ENCODE data around the gene PBX4. TPM values are rescaled to one million over a fixed set of nuclear protein-coding genes. Genes with fewer than 3 reads are reported as not detected.

The PBX4 gene
- total and polyA plus RNA-seq, 2 donors (not counting 3 experiments of a cell fraction or from before 2014, with no cell fraction given) = not detected

DNA sequence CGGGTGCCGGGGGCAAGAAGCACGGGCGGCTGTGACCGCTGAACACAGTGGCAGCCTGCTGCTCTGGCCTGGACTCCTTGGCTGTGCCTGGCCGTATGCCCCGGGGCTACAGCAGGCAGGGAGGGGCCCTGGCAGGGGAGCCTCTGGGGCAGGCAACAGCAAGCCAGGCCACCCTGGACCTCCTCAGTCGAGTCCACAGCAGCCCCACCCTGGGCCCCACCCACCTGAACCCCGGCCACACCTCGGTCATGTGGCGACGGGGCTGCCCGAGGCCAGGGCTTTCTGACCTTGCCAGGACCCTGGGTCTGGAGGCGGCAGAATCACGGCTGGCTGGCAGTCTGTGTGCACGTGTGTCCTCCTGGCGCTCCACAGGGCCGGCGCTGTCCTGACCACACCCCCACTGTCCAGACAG is 71.7 kb downstream of the PBX4 start:
- Histone ChIP-seq H2AFZ (ENCODE audit: low read depth, low read length) (no peak overlapping the region), H3K4me3 (replicated peaks in 1 of 3; ENCODE audit: insufficient read depth in 1 of 3, low read depth in 1 of 3, low read length in 3 of 3) (no peak overlapping the region), H3K9me3 (replicated peaks; ENCODE audit: control insufficient read depth, insufficient read depth, low read length) (no peaks in the 10 kb centered on the region), H3K27me3 (ENCODE audit: control insufficient read depth in 2 of 2, insufficient read depth in 2 of 2, low read length in 2 of 2) (no peaks in the 10 kb centered on the region), H3K27ac (ENCODE audit: insufficient read depth, low read depth, low read length) (no peak overlapping the region), H3K9me1 (replicated peaks; ENCODE audit: control insufficient read depth, extremely low read depth, insufficient read depth, low read length) (no peaks in the 10 kb centered on the region), H4K20me1 (replicated peaks; ENCODE audit: control insufficient read depth, extremely low read depth, insufficient read depth, low read length) (no peaks in the 10 kb centered on the region), H3K4me2 (ENCODE audit: insufficient read depth, low read length) (no peak overlapping the region), H3K9ac (replicated peaks; ENCODE audit: extremely low read depth, insufficient read depth, low read length) (no peak overlapping the region), H3K79me2 (ENCODE audit: control insufficient read depth, insufficient read depth, low read length) (no peaks in the 10 kb centered on the region), H3K36me3 (ENCODE audit: control insufficient read depth in 2 of 2, extremely low read depth in 1 of 2, insufficient read depth in 2 of 2, low read length in 2 of 2) (no peaks in the 10 kb centered on the region), H3K4me1 (ENCODE audit: control insufficient read depth, extremely low read depth, insufficient read depth, low read length) (no peaks in the 10 kb centered on the region)
- TF ChIP-seq JUN (IDR thresholded peaks at IDR 0.05; ENCODE audit: borderline replicate concordance, insufficient read depth, insufficient read length, low read depth) = no peak
- TF ChIP-seq FOS (IDR thresholded peaks at IDR 0.05; ENCODE audit: borderline replicate concordance, insufficient read depth, low read length) = no peak
- no peak for TF ChIP-seq GATA2 (IDR thresholded peaks at IDR 0.05; ENCODE audit: insufficient read depth, insufficient read length, low read depth, low read length)
- no peak for TF ChIP-seq POLR2A (IDR thresholded peaks at IDR 0.05; ENCODE audit: low read depth, low read length)
- no peak for TF ChIP-seq MYC (IDR thresholded peaks at IDR 0.05; ENCODE audit: low read depth, low read length)
- no peak for TF ChIP-seq POLR2AphosphoS5 (IDR thresholded peaks at IDR 0.05; ENCODE audit: insufficient read depth, low read depth, low read length)
- TF ChIP-seq, protein P1, sequence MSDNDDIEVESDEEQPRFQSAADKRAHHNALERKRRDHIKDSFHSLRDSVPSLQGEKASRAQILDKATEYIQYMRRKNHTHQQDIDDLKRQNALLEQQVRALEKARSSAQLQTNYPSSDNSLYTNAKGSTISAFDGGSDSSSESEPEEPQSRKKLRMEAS (IDR thresholded peaks at IDR 0.05; ENCODE audit: insufficient read depth, insufficient read length) = no peak
- TF ChIP-seq, protein P2, sequence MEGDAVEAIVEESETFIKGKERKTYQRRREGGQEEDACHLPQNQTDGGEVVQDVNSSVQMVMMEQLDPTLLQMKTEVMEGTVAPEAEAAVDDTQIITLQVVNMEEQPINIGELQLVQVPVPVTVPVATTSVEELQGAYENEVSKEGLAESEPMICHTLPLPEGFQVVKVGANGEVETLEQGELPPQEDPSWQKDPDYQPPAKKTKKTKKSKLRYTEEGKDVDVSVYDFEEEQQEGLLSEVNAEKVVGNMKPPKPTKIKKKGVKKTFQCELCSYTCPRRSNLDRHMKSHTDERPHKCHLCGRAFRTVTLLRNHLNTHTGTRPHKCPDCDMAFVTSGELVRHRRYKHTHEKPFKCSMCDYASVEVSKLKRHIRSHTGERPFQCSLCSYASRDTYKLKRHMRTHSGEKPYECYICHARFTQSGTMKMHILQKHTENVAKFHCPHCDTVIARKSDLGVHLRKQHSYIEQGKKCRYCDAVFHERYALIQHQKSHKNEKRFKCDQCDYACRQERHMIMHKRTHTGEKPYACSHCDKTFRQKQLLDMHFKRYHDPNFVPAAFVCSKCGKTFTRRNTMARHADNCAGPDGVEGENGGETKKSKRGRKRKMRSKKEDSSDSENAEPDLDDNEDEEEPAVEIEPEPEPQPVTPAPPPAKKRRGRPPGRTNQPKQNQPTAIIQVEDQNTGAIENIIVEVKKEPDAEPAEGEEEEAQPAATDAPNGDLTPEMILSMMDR (IDR thresholded peaks at IDR 0.05; ENCODE audit: extremely low read depth in 1 of 2, insufficient read depth in 1 of 2, low read depth in 1 of 2, low read length in 2 of 2) = no peak
- TF ChIP-seq EZH2 (IDR thresholded peaks at IDR 0.05; ENCODE audit: borderline replicate concordance, low read depth, low read length, severe bottlenecking) = no peak
- dilution Hi-C loops (cut with MboI; ENCODE audit: extremely low pct_ligation_motif_present, low sequenced_read_pairs) (no loop called here), intact Hi-C loops (cut with micrococcal nuclease) (no loop called here)
- no peak for FAIRE-seq
- BruUV-seq (replicated peaks) = no TSS peak
- POLR2A ChIA-PET = no interaction called here
- CTCF ChIA-PET = interaction anchor here (1.7 kb wide), 1 partner anchor 15 kb away, joined by 14 read pairs; no protein-coding TSS in a partner anchor
- no peak for DNase-seq (ENCODE audit: low read depth, low spot score)
